Colonic mucosa (tissue), 4 donors: ENCODE data around the gene GOSR2. TPM values are rescaled to one million over a fixed set of nuclear protein-coding genes. Genes with fewer than 3 reads are reported as not detected.
"Not testable (repeated sequence)": the region's sequence is repeated elsewhere in the genome, so short reads cannot be mapped to it uniquely, and the experiment has no call there.

Experiments
- DNase-seq: peaks from one replicate; pipeline ENCODE4 v3.0.0-alpha.2; 2020
- H3K27ac ChIP-seq: fragments of 200-600 bp; one replicate; pipeline ENCODE4 v1.8.0; 2021
- H3K27me3 ChIP-seq: fragments of 200-600 bp; one replicate; pipeline ENCODE4 v1.8.0; 2021
- H3K36me3 ChIP-seq: fragments of 200-600 bp; one replicate; pipeline ENCODE4 v1.8.0; 2021
- H3K4me1 ChIP-seq: fragments of 200-600 bp; one replicate; pipeline ENCODE4 v1.8.0; 2021; ENCODE audit warnings: mild to moderate bottlenecking
- H3K4me3 ChIP-seq: fragments of 200-600 bp; one replicate; pipeline ENCODE4 v1.8.0; 2021
- H3K9ac ChIP-seq, 2 donors: one replicate each; pipeline ENCODE4 v1.7.0; 2013; ENCODE audit warnings: control low read depth in 2 of 2, low read depth in 2 of 2, low read length in 2 of 2
- H3K9me3 ChIP-seq: fragments of 200-600 bp; one replicate; pipeline ENCODE4 v1.8.0; 2021
- CTCF ChIP-seq: fragments of 200-600 bp; IDR thresholded peaks from one replicate; pipeline ENCODE4 v1.8.0; 2022; ENCODE audit warnings: antibody characterized with exemption, mild to moderate bottlenecking
- intact Hi-C: fragments of 100-400 bp; cut with DNase I; formaldehyde crosslinking; loops from one replicate; pipeline ENCODE4 v1.14.1; 2022
- total RNA-seq, 2 donors: library from RNA; stranded (reverse); fragmentation: NEBNext Ultra II Directional in 1 of 2; extraction: Animal tissue kit (Norgen Biotek cat#: 25700) in 1 of 2; gene quantifications; one replicate each; pipeline ENCODE4 v1.2.1, GENCODE V29; 2021
- donor health status: healthy.
- donor health status: DM: no; HTN: no; CAD: no.
- donor health status: DM: no; HTN: no; CAD: no.

The GOSR2 gene
- total RNA-seq, 2 donors from 2014 or later, result 36.5 to 39.4 TPM

- intact Hi-C loops, result no loop called here
- DNase-seq, result no peak
- no peak for TF ChIP-seq CTCF
- no peaks in the 10 kb centered on the region for H3K4me1 ChIP-seq
- no peak overlapping the region for H3K4me3 ChIP-seq
- no peaks in the 10 kb centered on the region for H3K9me3 ChIP-seq
- H3K9ac ChIP-seq, result no peak overlapping the region
- H3K36me3 ChIP-seq, result no peaks in the 10 kb centered on the region
- no peaks in the 10 kb centered on the region for H3K27me3 ChIP-seq
- H3K27ac ChIP-seq, result no peak overlapping the region
These were observed 28.7 kb downstream of the GOSR2 start for GRCh38 chr17:46951706-46952105.

GRCh38 chr17:46952115-46952514 lies 29.2 kb downstream of the GOSR2 start:
- Histone ChIP-seq H3K27me3 (no peaks in the 10 kb centered on the region), H3K9ac (no peak overlapping the region), H3K9me3 (no peaks in the 10 kb centered on the region), H3K4me1 (no peaks in the 10 kb centered on the region), H3K4me3 (no peak overlapping the region), H3K27ac (no peak overlapping the region), H3K36me3 (no peaks in the 10 kb centered on the region)
- TF ChIP-seq CTCF, result no peak
- DNase-seq, result no peak
- intact Hi-C loops, result no loop called here

GRCh38 chr17:46953191-46953590 lies 30.2 kb downstream of the GOSR2 start:
- H3K9me3 ChIP-seq, H3K9ac ChIP-seq, H3K36me3 ChIP-seq, H3K4me1 ChIP-seq, DNase-seq, H3K27me3 ChIP-seq, H3K4me3 ChIP-seq, H3K27ac ChIP-seq, intact Hi-C loops: not testable (repeated sequence)

- H3K4me3 ChIP-seq, result no peak overlapping the region
- H3K4me1 ChIP-seq, result no peaks in the 10 kb centered on the region
- intact Hi-C loops, result no loop called here
- H3K9ac ChIP-seq, result no peak overlapping the region
- no peak for TF ChIP-seq CTCF
- H3K27me3 ChIP-seq, result no peaks in the 10 kb centered on the region
- no peak overlapping the region for H3K27ac ChIP-seq
- H3K36me3 ChIP-seq, result no peaks in the 10 kb centered on the region
- no peaks in the 10 kb centered on the region for H3K9me3 ChIP-seq
- no peak for DNase-seq
These were observed 35.2 kb downstream of the GOSR2 start for GRCh38 chr17:46958041-46958591.

GRCh38 chr17:46960152-46960551 lies 37.2 kb downstream of the GOSR2 start:
- DNase-seq, result no peak
- Histone ChIP-seq H3K4me1 (no peaks in the 10 kb centered on the region), H3K36me3 (no peaks in the 10 kb centered on the region), H3K9me3 (no peaks in the 10 kb centered on the region), H3K27ac (no peak overlapping the region), H3K27me3 (no peaks in the 10 kb centered on the region), H3K4me3 (no peak overlapping the region), H3K9ac (no peak overlapping the region)
- intact Hi-C loops, result no loop called here
- TF ChIP-seq CTCF, result no peak

GRCh38 chr17:46962374-46962790 lies 39.4 kb downstream of the GOSR2 start:
- no peak overlapping the region for H3K9ac ChIP-seq
- H3K27me3 ChIP-seq, result no peaks in the 10 kb centered on the region
- H3K36me3 ChIP-seq, result no peaks in the 10 kb centered on the region
- no peak for DNase-seq
- no peaks in the 10 kb centered on the region for H3K4me1 ChIP-seq
- intact Hi-C loops, result no loop called here
- TF ChIP-seq CTCF, result no peak
- no peak overlapping the region for H3K27ac ChIP-seq
- H3K9me3 ChIP-seq, result no peaks in the 10 kb centered on the region
- H3K4me3 ChIP-seq, result no peak overlapping the region
